Esophagus muscularis mucosa (tissue), 4 donors: ENCODE results near the gene DSN1. TPM values are rescaled to one million over a fixed set of nuclear protein-coding genes. Genes with fewer than 3 reads are reported as not detected.

Source experiments
- DNase-seq: peaks from one replicate; pipeline ENCODE4 v3.0.0-alpha.2; 2017; ENCODE audit errors: extremely low spot score
- H3K27ac ChIP-seq, 4 donors: fragments of 200-600 bp; sonication (generic); replicated peaks in 1 of 4; 1 replicate in 3 of 4; 2 replicates in 1 of 4; pipeline ENCODE4 v1.5.1; 2016 to 2019; ENCODE audit warnings: mild to moderate bottlenecking in 1 of 4
- H3K27me3 ChIP-seq, 4 donors: fragments of 200-600 bp; sonication (generic); one replicate each; pipeline versions ENCODE4 v1.5.1 to v1.6.0; 2016 to 2019
- H3K36me3 ChIP-seq, 4 donors: fragments of 200-600 bp; sonication (generic); one replicate each; pipeline ENCODE4 v1.5.1; 2016 to 2019
- H3K4me1 ChIP-seq, 4 donors: fragments of 200-600 bp; sonication (generic); one replicate each; pipeline ENCODE4 v1.5.1; 2016 to 2019
- H3K4me3 ChIP-seq, 4 donors: fragments of 200-600 bp; sonication (generic); 1 replicate in 2 of 4; 2 replicates in 2 of 4; pipeline ENCODE4 v1.5.1; 2016 to 2019; ENCODE audit warnings: mild to moderate bottlenecking in 4 of 4, moderate library complexity in 1 of 4
- H3K9me3 ChIP-seq, 4 donors: fragments of 200-600 bp; sonication (generic); 1 replicate in 3 of 4; 2 replicates in 1 of 4; pipeline ENCODE4 v1.5.1; 2016 to 2019
- CTCF ChIP-seq, 3 experiments: fragments of 200-600 bp in 2 of 3; fragments of 450-650 bp in 1 of 3; sonication (generic) in 2 of 3; IDR thresholded peaks; one replicate each; pipeline ENCODE4 v1.5.1; 2017 to 2019; ENCODE audit warnings: antibody characterized with exemption in 3 of 3, mild to moderate bottlenecking in 2 of 3, moderate library complexity in 1 of 3
- EP300 ChIP-seq: sonication (generic); formaldehyde crosslinking; IDR thresholded peaks from one replicate; pipeline ENCODE4 v1.6.1; 2017; ENCODE audit warnings: antibody characterized with exemption
- POLR2A ChIP-seq: fragments of 450-650 bp; IDR thresholded peaks from one replicate; pipeline ENCODE4 v1.6.1; 2017; ENCODE audit warnings: antibody characterized with exemption, moderate library complexity, mild to moderate bottlenecking, low read depth
- POLR2AphosphoS5 ChIP-seq, 2 donors: sonication (generic); formaldehyde crosslinking; IDR thresholded peaks; one replicate each; pipeline ENCODE4 v1.6.1; 2017; ENCODE audit warnings: antibody characterized with exemption in 2 of 2
- WGBS: methylation state at CpG from one replicate; pipeline ENCODE4 v1.1.5; 2018; 5-methylcytosine and 5-hydroxymethylcytosine counted together
- intact Hi-C: fragments of 100-400 bp; cut with DNase I; formaldehyde crosslinking; loops from one replicate; pipeline ENCODE4 v1.15.1; 2023
- total RNA-seq, 4 donors: library from RNA; depleted of rRNA; stranded (reverse); fragments of >200 nt; gene quantifications; one replicate each; pipeline versions ENCODE4 v1.1.0 to v1.2.1, GENCODE V29; 2016

Gene DSN1
- total RNA-seq, 4 donors from 2014 or later: 5.1 to 7.5 (median 6.3) TPM

- TF ChIP-seq CTCF (IDR thresholded peaks at IDR 0.05) (no peak), POLR2AphosphoS5 (IDR thresholded peaks at IDR 0.05) (no peak), POLR2A (no peak), EP300 (no peak)
- H3K4me1 ChIP-seq: peaks cover 44 to 64% (median 59%) of the 10 kb centered on the region in 4 donors
- no peaks in the 10 kb centered on the region for H3K27me3 ChIP-seq
- WGBS: 80% methylated on average over 1 of the region's 1 CpG
- H3K9me3 ChIP-seq: no peaks in the 10 kb centered on the region
- peaks cover 16 to 48% (median 37%) of the 10 kb centered on the region in 4 donors for H3K36me3 ChIP-seq
- DNase-seq: no peak
- peak overlapping the region; percentile 65 to 77 (median 76) for H3K27ac ChIP-seq
- no peak overlapping the region for H3K4me3 ChIP-seq
- intact Hi-C loops: no loop called here
Observed at GRCh38 chr20:36820073-36820472, 46.5 kb upstream of the DSN1 start.

- WGBS: 47% methylated on average over 5 of the region's 5 CpGs
- H3K27me3 ChIP-seq: no peaks in the 10 kb centered on the region
- TF ChIP-seq POLR2AphosphoS5 (IDR thresholded peaks at IDR 0.05): no peak
- TF ChIP-seq EP300: no peak
- TF ChIP-seq CTCF (IDR thresholded peaks at IDR 0.05): no peak
- TF ChIP-seq POLR2A: no peak
- no peak for DNase-seq
- peaks cover 44 to 64% (median 58%) of the 10 kb centered on the region in 4 donors for H3K4me1 ChIP-seq
- peak overlapping the region; percentile 65 to 77 (median 76) for H3K27ac ChIP-seq
- H3K9me3 ChIP-seq: no peaks in the 10 kb centered on the region
- H3K4me3 ChIP-seq: no peak overlapping the region
- intact Hi-C loops: no loop called here
- H3K36me3 ChIP-seq: peaks cover 20 to 52% (median 39%) of the 10 kb centered on the region in 4 donors
Observed at GRCh38 chr20:36819659-36820058, 46.1 kb upstream of the DSN1 start.

- Histone ChIP-seq H3K36me3 (peaks cover 20 to 55% (median 47%) of the 10 kb centered on the region in 4 donors), H3K27ac (peak overlapping the region in 3 of 4 donors; percentile 65 to 77 (median 76)), H3K4me1 (peaks cover 43 to 56% (median 52%) of the 10 kb centered on the region in 4 donors), H3K27me3 (no peaks in the 10 kb centered on the region), H3K9me3 (no peaks in the 10 kb centered on the region), H3K4me3 (no peak overlapping the region)
- no peak for DNase-seq
- TF ChIP-seq EP300 (no peak), CTCF (IDR thresholded peaks at IDR 0.05) (no peak), POLR2A (no peak), POLR2AphosphoS5 (IDR thresholded peaks at IDR 0.05) (no peak)
- 70% methylated on average over 4 of the region's 4 CpGs for WGBS
- intact Hi-C loops: no loop called here
Observed at GRCh38 chr20:36818861-36819260, 45.3 kb upstream of the DSN1 start.

- H3K36me3 ChIP-seq: peaks cover 20 to 61% (median 45%) of the 10 kb centered on the region in 4 donors
- WGBS: 100% methylated on average over 1 of the region's 1 CpG
- TF ChIP-seq EP300 (no peak), POLR2A (no peak), CTCF (IDR thresholded peaks at IDR 0.05) (no peak), POLR2AphosphoS5 (IDR thresholded peaks at IDR 0.05) (no peak)
- intact Hi-C loops: no loop called here
- H3K27ac ChIP-seq: no peak overlapping the region
- no peaks in the 10 kb centered on the region for H3K27me3 ChIP-seq
- no peak for DNase-seq
- H3K4me3 ChIP-seq: no peak overlapping the region
- peaks cover 37 to 49% (median 45%) of the 10 kb centered on the region in 4 donors for H3K4me1 ChIP-seq
- H3K9me3 ChIP-seq: no peaks in the 10 kb centered on the region
Observed at GRCh38 chr20:36818185-36818584, 44.6 kb upstream of the DSN1 start.

- 86% methylated on average over 3 of the region's 3 CpGs for whole genome bisulfite sequencing
Observed at GRCh38 chr20:36817496-36817895, 43.9 kb upstream of the DSN1 start.

More at GRCh38 chr20:36817496-36817895, 43.9 kb upstream of the DSN1 start:
- intact Hi-C loops: no loop called here
- H3K36me3 ChIP-seq: peaks cover 20 to 67% (median 48%) of the 10 kb centered on the region in 4 donors
- peaks cover 31 to 42% (median 38%) of the 10 kb centered on the region in 4 donors for H3K4me1 ChIP-seq
- no peak overlapping the region for H3K27ac ChIP-seq
- no peaks in the 10 kb centered on the region for H3K27me3 ChIP-seq
- no peak for DNase-seq
- H3K9me3 ChIP-seq: no peaks in the 10 kb centered on the region
- no peak overlapping the region for H3K4me3 ChIP-seq
- TF ChIP-seq EP300: no peak
- no peak for TF ChIP-seq CTCF (IDR thresholded peaks at IDR 0.05)
- TF ChIP-seq POLR2A: no peak
- TF ChIP-seq POLR2AphosphoS5 (IDR thresholded peaks at IDR 0.05): no peak
